Kidney epithelial cell (primary cell): ENCODE data around the gene OR6Q1. TPM values are rescaled to one million over a fixed set of nuclear protein-coding genes. Genes with fewer than 3 reads are reported as not detected.

Source experiments
- DNase-seq: peaks from one replicate; pipeline ENCODE4 v3.0.0-alpha.2; 2010; ENCODE audit warnings: low read depth
- H3K27me3 ChIP-seq: 2 replicates; pipeline ENCODE4 v1.6.0; 2011; ENCODE audit warnings: low read length; ENCODE audit not compliant: control insufficient read depth, insufficient read depth
- H3K36me3 ChIP-seq: 2 replicates; pipeline ENCODE4 v1.5.1; 2011; ENCODE audit warnings: low read length; ENCODE audit not compliant: control insufficient read depth, insufficient read depth
- H3K4me3 ChIP-seq: 2 replicates; pipeline ENCODE4 v1.5.1; 2011; ENCODE audit warnings: low read depth, mild to moderate bottlenecking, control low read depth, low read length
- total RNA-seq: library from RNA; depleted of rRNA; stranded (reverse); fragments of >200 nt; gene quantifications from 2 replicates; pipeline ENCODE4 v1.2.3, GENCODE V29; 2015
- TF ChIP-seq, protein P1 (sequence below): IDR thresholded peaks from 2 replicates; pipeline ENCODE4 v1.5.1; 2011; ENCODE audit warnings: mild to moderate bottlenecking, moderate library complexity, low read length, control low read depth, inconsistent platforms; ENCODE audit not compliant: insufficient read depth, poor library complexity, severe bottlenecking

Gene OR6Q1
- total RNA-seq, 1 donor from 2014 or later: not detected

GRCh38 chr11:58003036-58003435, 27.7 kb upstream of the OR6Q1 start:
- no peak overlapping the region for H3K4me3 ChIP-seq
- no peaks in the 10 kb centered on the region for H3K27me3 ChIP-seq
- H3K36me3 ChIP-seq: no peaks in the 10 kb centered on the region
- no peak for DNase-seq
- TF ChIP-seq, protein P1, sequence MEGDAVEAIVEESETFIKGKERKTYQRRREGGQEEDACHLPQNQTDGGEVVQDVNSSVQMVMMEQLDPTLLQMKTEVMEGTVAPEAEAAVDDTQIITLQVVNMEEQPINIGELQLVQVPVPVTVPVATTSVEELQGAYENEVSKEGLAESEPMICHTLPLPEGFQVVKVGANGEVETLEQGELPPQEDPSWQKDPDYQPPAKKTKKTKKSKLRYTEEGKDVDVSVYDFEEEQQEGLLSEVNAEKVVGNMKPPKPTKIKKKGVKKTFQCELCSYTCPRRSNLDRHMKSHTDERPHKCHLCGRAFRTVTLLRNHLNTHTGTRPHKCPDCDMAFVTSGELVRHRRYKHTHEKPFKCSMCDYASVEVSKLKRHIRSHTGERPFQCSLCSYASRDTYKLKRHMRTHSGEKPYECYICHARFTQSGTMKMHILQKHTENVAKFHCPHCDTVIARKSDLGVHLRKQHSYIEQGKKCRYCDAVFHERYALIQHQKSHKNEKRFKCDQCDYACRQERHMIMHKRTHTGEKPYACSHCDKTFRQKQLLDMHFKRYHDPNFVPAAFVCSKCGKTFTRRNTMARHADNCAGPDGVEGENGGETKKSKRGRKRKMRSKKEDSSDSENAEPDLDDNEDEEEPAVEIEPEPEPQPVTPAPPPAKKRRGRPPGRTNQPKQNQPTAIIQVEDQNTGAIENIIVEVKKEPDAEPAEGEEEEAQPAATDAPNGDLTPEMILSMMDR: no peak

DNA sequence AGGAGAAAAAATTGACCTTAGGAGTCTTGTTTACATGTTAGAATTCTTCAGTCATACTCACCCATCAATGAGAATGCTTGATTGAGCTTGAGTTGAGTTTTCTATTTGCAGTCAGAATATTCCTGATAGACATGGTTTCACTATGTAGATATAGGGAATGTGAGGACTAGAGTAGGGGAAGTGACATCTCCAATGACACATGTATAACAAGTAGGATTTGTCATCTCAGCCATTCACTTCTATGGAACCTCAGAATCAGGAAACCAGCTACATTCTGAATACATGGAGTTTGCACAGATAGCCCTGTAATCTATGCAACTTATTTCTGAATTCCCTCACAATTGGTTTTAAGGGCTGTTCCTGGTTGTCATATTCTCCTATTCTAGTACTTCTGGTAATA, 27.2 kb upstream of the OR6Q1 start:
- TF ChIP-seq, protein P1: no peak
- H3K36me3 ChIP-seq: no peaks in the 10 kb centered on the region
- no peak for DNase-seq
- H3K27me3 ChIP-seq: no peaks in the 10 kb centered on the region
- H3K4me3 ChIP-seq: no peak overlapping the region

GRCh38 chr11:58004664-58005063, 26.1 kb upstream of the OR6Q1 start:
- H3K4me3 ChIP-seq: no peak overlapping the region
- TF ChIP-seq, protein P1: no peak
- H3K36me3 ChIP-seq: no peaks in the 10 kb centered on the region
- no peaks in the 10 kb centered on the region for H3K27me3 ChIP-seq
- DNase-seq: no peak

- Histone ChIP-seq H3K4me3 (no peak overlapping the region), H3K36me3 (no peaks in the 10 kb centered on the region), H3K27me3 (no peaks in the 10 kb centered on the region)
- TF ChIP-seq, protein P1: no peak
- no peak for DNase-seq
Measured at GRCh38 chr11:58006940-58007339, 23.8 kb upstream of the OR6Q1 start.

DNA sequence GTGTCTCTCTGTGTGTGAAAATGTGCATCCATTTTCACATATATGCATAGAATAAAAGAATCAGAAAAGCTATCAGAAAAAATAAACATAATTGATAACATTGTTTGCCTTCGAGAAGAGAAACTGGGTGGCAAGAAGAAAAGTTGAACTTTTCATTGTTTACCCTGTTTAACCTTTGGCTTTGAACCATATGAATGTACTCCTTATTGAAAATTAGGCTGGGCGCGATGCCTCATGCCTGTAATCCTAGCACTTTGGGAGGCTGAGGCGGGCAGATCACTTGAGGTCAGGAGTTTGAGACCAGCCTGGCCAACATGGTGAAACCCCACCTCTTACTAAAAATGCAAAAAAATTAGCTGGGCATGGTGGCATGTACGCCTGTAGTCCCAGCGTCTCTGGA, 19.0 kb upstream of the OR6Q1 start:
- H3K36me3 ChIP-seq: no peaks in the 10 kb centered on the region
- TF ChIP-seq, protein P1: no peak
- H3K27me3 ChIP-seq: no peaks in the 10 kb centered on the region
- no peak overlapping the region for H3K4me3 ChIP-seq
- DNase-seq: no peak

DNA sequence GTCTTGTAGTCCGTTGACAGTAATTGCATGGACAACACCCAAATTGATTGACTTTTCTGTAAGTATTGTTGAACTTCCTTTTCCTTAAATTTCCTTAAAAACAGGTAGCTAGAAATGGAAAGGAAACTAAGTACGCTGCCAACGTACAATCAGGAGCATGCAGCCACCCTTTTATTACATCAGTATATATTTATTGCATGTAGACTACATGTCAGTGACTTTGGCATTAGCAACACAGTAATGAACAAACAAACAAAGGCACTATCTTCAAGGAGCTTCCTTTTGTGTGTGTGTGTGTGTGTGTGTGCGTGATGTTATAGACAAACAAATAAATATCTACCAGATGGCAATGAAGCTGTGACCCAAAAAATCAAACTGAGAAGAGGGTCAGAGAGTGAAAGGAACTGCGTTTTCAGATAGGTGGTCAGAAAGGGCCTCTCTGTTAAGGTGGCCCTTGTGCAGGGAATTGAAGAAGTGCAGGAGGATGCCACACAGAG, 7.3 kb upstream of the OR6Q1 start, which contains the start of gene OR9Q1:
Gene OR9Q1, plus strand, starts transcription at position 447 of the 497 bp plus-strand sequence. CDS start 155,564 bp downstream, outside the sequence.
- no peak for DNase-seq
- TF ChIP-seq, protein P1: no peak
- Histone ChIP-seq H3K36me3 (no peaks in the 10 kb centered on the region), H3K4me3 (no peak within 1 kb of the TSS), H3K27me3 (no peaks in the 10 kb centered on the region)
